HG03280 (cell line): ENCODE results near the gene BABAM2.
"Not testable (repeated sequence)": the region's sequence is repeated elsewhere in the genome, so short reads cannot be mapped to it uniquely, and the experiment has no call there.

Experiments used
- ATAC-seq: cut with Tn5 transposase; IDR thresholded peaks from one replicate; pipeline ENCODE4 v1.9.1; 2021; ENCODE audit warnings: mild to moderate bottlenecking, moderate library complexity; ENCODE audit not compliant: unreplicated experiment

BABAM2 gene

GRCh38 chr2:28225473-28226080, 335.0 kb downstream of the BABAM2 start:
- no peak for ATAC-seq

GRCh38 chr2:28226558-28226957, 336.0 kb downstream of the BABAM2 start:
- ATAC-seq, result no peak

GRCh38 chr2:28227498-28227897, 337.0 kb downstream of the BABAM2 start:
- ATAC-seq, result no peak

DNA sequence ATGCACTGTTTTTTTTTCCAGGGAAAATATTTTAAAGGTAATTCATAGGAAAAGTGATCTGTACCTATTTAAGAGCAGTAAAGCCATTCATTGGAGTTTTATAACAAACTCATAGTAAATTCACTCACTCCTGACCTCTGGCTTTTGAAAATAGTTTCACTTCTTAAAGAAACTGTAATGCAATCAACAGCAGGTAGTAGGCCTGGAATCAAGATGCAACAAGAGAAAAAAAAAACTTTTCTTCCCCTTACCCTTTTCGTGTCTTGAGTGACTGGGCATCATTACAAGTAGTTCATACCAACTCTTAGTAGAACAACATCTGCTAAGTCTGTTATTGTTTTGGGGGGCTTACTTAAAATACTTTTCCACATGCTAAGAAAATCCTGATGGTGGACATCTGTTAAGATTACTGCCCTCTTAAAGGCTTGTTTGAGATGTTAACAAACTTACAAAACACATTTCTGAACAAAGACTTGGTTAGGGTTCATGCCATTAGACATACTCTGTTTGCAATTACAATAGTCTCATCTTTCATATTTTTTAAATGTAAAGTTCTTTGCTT, 338.0 kb downstream of the BABAM2 start:
- ATAC-seq, result no peak

- no peak for ATAC-seq
Observed at GRCh38 chr2:28231110-28231631, 340.6 kb downstream of the BABAM2 start.

DNA sequence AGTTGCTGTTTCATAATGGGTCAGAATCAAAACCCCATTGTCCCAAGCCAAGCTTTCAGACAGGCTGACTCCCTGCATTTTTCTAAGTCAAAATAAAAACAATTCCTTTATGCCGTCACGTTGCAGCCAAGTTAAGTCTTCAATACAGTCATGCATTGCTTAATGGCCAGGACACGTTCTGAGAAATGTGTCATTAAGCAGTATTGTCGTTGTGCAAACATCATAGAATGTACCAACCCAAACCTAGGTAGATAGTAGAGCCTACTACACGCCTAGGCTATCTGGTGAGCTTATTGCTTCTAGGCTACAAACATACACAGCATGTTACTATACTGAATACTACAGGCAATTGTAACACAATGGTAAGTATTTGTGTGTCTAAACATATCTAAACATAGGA, 341.8 kb downstream of the BABAM2 start:
- no peak for ATAC-seq

- ATAC-seq, result no peak
Observed at GRCh38 chr2:28233164-28233676, 342.7 kb downstream of the BABAM2 start.

DNA sequence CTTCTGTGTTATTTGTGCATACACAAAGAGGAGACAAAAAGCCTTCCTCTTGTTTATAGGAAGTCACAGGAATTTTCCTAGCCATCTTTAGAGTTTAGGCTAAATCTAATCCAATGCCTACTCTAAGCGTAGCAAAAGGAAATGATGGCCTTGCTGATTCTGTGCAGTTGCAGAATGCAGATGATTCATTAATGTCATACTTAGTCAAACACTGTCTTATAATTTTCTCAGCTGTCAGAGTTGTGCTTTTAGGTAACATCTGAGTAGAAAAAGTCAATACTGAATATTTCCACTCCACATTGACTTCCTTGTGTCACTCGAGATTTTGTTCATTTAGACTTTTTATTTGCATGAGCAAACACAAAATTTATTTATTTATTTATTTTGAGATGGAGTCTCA, 344.3 kb downstream of the BABAM2 start:
- no peak for ATAC-seq

DNA sequence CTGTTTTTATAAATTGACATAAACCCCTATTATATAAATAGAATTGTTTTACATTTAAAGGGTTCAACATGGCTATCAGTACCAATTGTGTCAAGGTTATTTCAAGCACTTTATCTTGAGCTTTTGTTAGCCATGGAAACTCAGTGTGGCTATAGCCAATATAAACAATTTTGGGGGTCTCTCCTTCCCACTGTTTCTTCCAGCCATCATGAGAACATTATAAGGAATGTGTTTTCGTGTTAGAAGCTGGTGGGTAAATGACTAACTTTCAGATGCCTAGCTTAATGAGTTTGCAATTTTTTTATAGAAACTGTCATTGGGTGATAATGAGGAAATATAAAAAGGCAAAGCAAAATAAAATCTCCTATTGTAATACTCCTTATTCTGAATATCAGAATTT, 348.7 kb downstream of the BABAM2 start:
- ATAC-seq, result no peak

GRCh38 chr2:28240937-28241336, 350.4 kb downstream of the BABAM2 start:
- no peak for ATAC-seq

GRCh38 chr2:28247290-28247689, 356.8 kb downstream of the BABAM2 start:
- ATAC-seq, result no peak

DNA sequence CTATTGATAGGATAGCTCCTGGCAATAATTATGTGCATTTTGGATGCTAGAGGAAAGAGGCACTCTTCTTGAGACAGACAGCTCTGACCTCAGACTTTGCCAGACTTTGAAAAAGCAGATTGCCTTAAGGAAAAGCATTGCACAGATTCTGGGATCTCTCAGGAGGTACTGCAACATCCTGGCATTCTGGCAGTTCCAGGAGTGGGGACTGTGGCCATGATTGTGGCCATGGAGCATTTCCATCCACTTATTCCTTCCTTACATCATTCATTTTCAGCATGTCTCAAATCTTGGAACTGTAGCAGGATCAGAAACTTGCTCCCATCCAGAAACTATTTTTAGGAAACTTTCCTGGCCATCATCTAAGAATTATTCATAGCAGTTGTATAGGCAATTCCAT, 357.2 kb downstream of the BABAM2 start:
- ATAC-seq, result no peak

- no peak for ATAC-seq
Observed at GRCh38 chr2:28248511-28248910, 358.0 kb downstream of the BABAM2 start.

GRCh38 chr2:28250006-28250405, 359.5 kb downstream of the BABAM2 start:
- ATAC-seq, result no peak

- no peak for ATAC-seq
Observed at GRCh38 chr2:28251337-28251736, 360.8 kb downstream of the BABAM2 start.

GRCh38 chr2:28252311-28252710, 361.8 kb downstream of the BABAM2 start:
- no peak for ATAC-seq

GRCh38 chr2:28253543-28253942, 363.0 kb downstream of the BABAM2 start:
- ATAC-seq, result no peak

DNA sequence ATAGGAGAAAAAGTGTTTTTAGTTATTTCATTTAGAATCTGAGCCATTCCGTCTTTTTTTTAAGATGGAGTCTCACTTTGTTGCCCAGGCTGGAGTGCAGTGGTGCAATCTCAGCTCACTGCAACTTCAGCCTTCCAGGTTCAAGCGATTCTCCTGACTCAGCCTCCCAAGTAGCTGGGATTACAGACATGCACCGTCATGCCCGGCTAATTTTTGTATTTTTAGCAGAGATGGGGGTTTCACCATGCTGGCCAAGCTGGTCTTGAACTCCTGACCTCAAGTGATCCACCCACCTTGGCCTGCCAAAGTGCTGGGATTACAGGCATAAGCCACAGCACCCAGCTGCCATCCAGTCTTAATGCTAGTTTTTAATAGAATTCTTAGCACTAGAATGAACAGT, 364.7 kb downstream of the BABAM2 start:
- ATAC-seq, result not testable (repeated sequence)

GRCh38 chr2:28257182-28257581, 366.7 kb downstream of the BABAM2 start:
- ATAC-seq, result no peak

GRCh38 chr2:28259226-28259625, 368.7 kb downstream of the BABAM2 start:
- ATAC-seq, result not testable (repeated sequence)

GRCh38 chr2:28263690-28264089, 373.2 kb downstream of the BABAM2 start:
- ATAC-seq, result no peak

DNA sequence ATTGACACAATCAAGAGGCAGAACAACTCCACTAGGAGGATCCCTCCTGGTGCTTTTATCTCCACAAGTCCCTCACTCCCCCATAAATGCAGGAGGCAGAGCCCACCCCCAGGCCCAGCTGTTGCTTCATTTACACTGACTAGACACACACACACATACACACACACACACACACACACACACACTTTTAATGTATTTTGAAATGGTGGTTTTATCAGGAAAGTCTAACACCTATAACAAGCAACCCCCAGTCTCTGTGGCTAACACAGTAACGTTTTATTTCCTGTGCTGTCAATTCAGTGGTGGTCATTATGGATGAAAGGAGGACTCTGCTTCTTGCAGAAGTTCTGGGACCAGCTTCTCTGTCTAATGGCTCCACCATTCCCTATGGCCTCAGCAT, 376.8 kb downstream of the BABAM2 start:
- ATAC-seq, result no peak

DNA sequence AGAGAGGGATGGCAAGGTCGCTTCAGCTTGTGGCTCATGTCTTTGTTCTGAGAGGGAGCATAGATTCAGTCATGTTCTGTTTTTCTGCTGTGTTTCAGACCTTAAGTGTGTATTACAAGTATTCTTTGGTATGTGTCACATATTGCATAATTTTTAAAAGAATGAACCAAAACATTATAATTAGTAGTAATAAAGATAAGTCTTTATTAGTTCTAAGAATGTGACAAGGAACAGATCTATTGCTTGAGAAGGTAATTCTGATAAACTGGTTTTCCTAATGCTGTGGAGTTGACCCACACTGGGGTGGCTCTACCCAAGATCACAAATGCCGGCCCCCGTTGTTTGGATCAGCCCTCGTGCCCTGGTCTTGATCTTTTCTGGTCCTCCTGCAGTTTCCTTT, 377.9 kb downstream of the BABAM2 start:
- ATAC-seq, result no peak
